CD14-positive monocyte (primary cell): ENCODE results near the gene MAP7. TPM values are rescaled to one million over a fixed set of nuclear protein-coding genes. Genes with fewer than 3 reads are reported as not detected.

ENCODE experiments used
- DNase-seq, 3 donors: peaks; one replicate each; pipeline ENCODE4 v3.0.0-alpha.2; 2011 to 2022
- H2AFZ ChIP-seq: 2 replicates; pipeline ENCODE4 v1.6.0; 2012; ENCODE audit warnings: mild to moderate bottlenecking, low read depth, low read length, inconsistent platforms; ENCODE audit not compliant: insufficient read depth, poor library complexity, severe bottlenecking
- H3K27ac ChIP-seq, 2 donors: 1 replicate in 1 of 2; 2 replicates in 1 of 2; pipeline ENCODE4 v1.5.1; 2012 to 2013; ENCODE audit warnings: low read length in 2 of 2, control low read depth in 1 of 2, inconsistent platforms in 1 of 2, low read depth in 1 of 2, mild to moderate bottlenecking in 1 of 2
- H3K27me3 ChIP-seq, 2 donors: one replicate each; pipeline versions ENCODE4 v1.6.0 to v1.6.1; 2011 to 2013; ENCODE audit warnings: low read length in 2 of 2; ENCODE audit not compliant: control insufficient read depth in 2 of 2, insufficient read depth in 2 of 2
- H3K36me3 ChIP-seq, 2 donors: replicated peaks in 1 of 2; 1 replicate in 1 of 2; 2 replicates in 1 of 2; pipeline versions ENCODE4 v1.5.1 to v1.6.1; 2012 to 2013; ENCODE audit warnings: low read length in 2 of 2, control low read depth in 1 of 2, inconsistent platforms in 1 of 2, mild to moderate bottlenecking in 1 of 2; ENCODE audit not compliant: insufficient read depth in 2 of 2, control insufficient read depth in 1 of 2
- H3K4me1 ChIP-seq, 2 donors: 1 replicate in 1 of 2; 2 replicates in 1 of 2; pipeline versions ENCODE4 v1.5.1 to v1.6.1; 2012 to 2013; ENCODE audit warnings: low read length in 2 of 2, control low read depth in 1 of 2, inconsistent platforms in 1 of 2, mild to moderate bottlenecking in 1 of 2, moderate library complexity in 1 of 2; ENCODE audit not compliant: insufficient read depth in 2 of 2, control insufficient read depth in 1 of 2
- H3K4me2 ChIP-seq: replicated peaks from 2 replicates; pipeline ENCODE3; 2012; ENCODE audit warnings: low read length, moderate library complexity, mild to moderate bottlenecking; ENCODE audit not compliant: poor library complexity, severe bottlenecking; ENCODE audit errors: extremely low read depth
- H3K4me3 ChIP-seq, 3 experiments: fragments of 200-600 bp in 1 of 3; sonication (generic) in 1 of 3; replicated peaks in 1 of 3; 1 replicate in 2 of 3; 2 replicates in 1 of 3; pipeline ENCODE4 v1.5.1; 2011 to 2013; ENCODE audit warnings: low read length in 3 of 3, mild to moderate bottlenecking in 3 of 3, control low read depth in 2 of 3, low read depth in 2 of 3, inconsistent platforms in 1 of 3, moderate library complexity in 1 of 3
- H3K79me2 ChIP-seq: 2 replicates; pipeline ENCODE4 v1.6.0; 2012; ENCODE audit warnings: mild to moderate bottlenecking, control low read depth, inconsistent platforms, low read length, moderate library complexity; ENCODE audit not compliant: insufficient read depth
- H3K9ac ChIP-seq: 2 replicates; pipeline ENCODE4 v1.6.0; 2017; ENCODE audit warnings: low read length, mild to moderate bottlenecking; ENCODE audit not compliant: insufficient read depth, poor library complexity, severe bottlenecking
- H3K9me3 ChIP-seq, 2 donors: replicated peaks in 1 of 2; 1 replicate in 1 of 2; 2 replicates in 1 of 2; pipeline versions ENCODE4 v1.5.1 to v1.6.1; 2012 to 2013; ENCODE audit warnings: low read length in 2 of 2, control low read depth in 1 of 2; ENCODE audit not compliant: control insufficient read depth in 1 of 2, insufficient read depth in 1 of 2
- H4K20me1 ChIP-seq: 2 replicates; pipeline ENCODE4 v1.6.0; 2012; ENCODE audit warnings: mild to moderate bottlenecking, low read length, control low read depth, moderate library complexity; ENCODE audit not compliant: insufficient read depth
- H3K27ac Mint-ChIP-seq, 7 donors: one replicate each; pipeline ENCODE4 v1.8.0; 2020; ENCODE audit warnings: mild to moderate bottlenecking in 7 of 7, mixed read lengths in 7 of 7, moderate library complexity in 6 of 7, inconsistent platforms in 2 of 7
- H3K27me3 Mint-ChIP-seq, 3 donors: one replicate each; pipeline ENCODE4 v1.8.0; 2021 to 2022; ENCODE audit warnings: low read depth in 3 of 3, mild to moderate bottlenecking in 3 of 3, mixed read lengths in 3 of 3, moderate library complexity in 3 of 3, inconsistent platforms in 1 of 3
- H3K36me3 Mint-ChIP-seq, 2 donors: one replicate each; pipeline ENCODE4 v1.8.0; 2020; ENCODE audit warnings: mixed read lengths in 2 of 2, inconsistent platforms in 1 of 2, mild to moderate bottlenecking in 1 of 2
- H3K4me1 Mint-ChIP-seq: one replicate; pipeline ENCODE4 v1.8.0; 2020; ENCODE audit warnings: mild to moderate bottlenecking, mixed read lengths
- H3K4me3 Mint-ChIP-seq, 2 donors: one replicate each; pipeline ENCODE4 v1.8.0; 2020; ENCODE audit warnings: mild to moderate bottlenecking in 2 of 2, mixed read lengths in 2 of 2, moderate library complexity in 1 of 2
- H3K9me3 Mint-ChIP-seq, 7 donors: one replicate each; pipeline ENCODE4 v1.8.0; 2020 to 2022; ENCODE audit warnings: mixed read lengths in 7 of 7, mild to moderate bottlenecking in 6 of 7, moderate library complexity in 6 of 7, inconsistent platforms in 2 of 7
- WGBS: methylation state at CpG from one replicate; pipeline ENCODE4 v1.1.5; 2013; ENCODE audit warnings: missing lambda C conversion rate; ENCODE audit not compliant: insufficient coverage; 5-methylcytosine and 5-hydroxymethylcytosine counted together
- intact Hi-C, 2 donors: fragments of 100-400 bp; cut with micrococcal nuclease; formaldehyde crosslinking; loops; one replicate each; pipeline versions ENCODE4 v1.15.0 to v1.15.1; 2023
- polyA plus RNA-seq, 3 donors: library from polyadenylated mRNA; depleted of rRNA in 1 of 3; unstranded in 2 of 3; stranded (reverse) in 1 of 3; fragments of 300-500 nt in 2 of 3; fragments of >200 nt in 1 of 3; fragmentation: Illumina TruSeq in 2 of 3; gene quantifications; 1 replicate in 2 of 3; 2 replicates in 1 of 3; pipeline ENCODE4 v1.2.3, GENCODE V29; 2012 to 2021
- TF ChIP-seq, protein P1 (sequence below): fragments of 200-600 bp; IDR thresholded peaks from one replicate; pipeline ENCODE4 v1.8.0; 2022; ENCODE audit warnings: antibody characterized with exemption, mild to moderate bottlenecking

The MAP7 gene
- polyA plus RNA-seq, 3 donors, result 0.67 to 1.6 (median 1.2) TPM

DNA sequence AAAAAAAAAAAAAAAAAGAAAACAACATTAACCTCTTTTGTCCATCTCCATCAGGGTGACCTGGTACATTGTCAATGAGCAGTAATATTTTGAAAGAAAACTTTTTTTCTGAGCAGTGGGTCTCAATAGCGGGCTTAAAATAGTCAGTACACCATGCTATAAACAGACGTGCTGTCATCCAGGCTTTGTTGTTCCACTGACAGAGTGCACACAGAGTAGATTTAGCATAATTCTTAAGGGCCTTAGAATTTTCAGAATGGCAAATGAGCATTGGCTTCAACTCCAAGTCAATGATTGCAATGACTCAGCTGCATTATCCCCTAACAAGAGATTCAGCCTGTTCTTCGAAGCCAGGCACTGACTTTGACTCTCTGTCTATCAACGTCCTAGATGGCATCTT, 35.6 kb downstream of the MAP7 start:
- H3K27me3 Mint-ChIP-seq, result peaks cover 0 to 3% (median 3%) of the 10 kb centered on the region in 3 donors
- Histone ChIP-seq H3K27ac (no peak overlapping the region), H3K27me3 (no peaks in the 10 kb centered on the region), H2AFZ (no peak overlapping the region), H3K4me2 (no peak overlapping the region), H4K20me1 (no peaks in the 10 kb centered on the region), H3K9me3 (no peaks in the 10 kb centered on the region), H3K79me2 (no peaks in the 10 kb centered on the region), H3K4me1 (no peaks in the 10 kb centered on the region), H3K36me3 (no peaks in the 10 kb centered on the region), H3K9ac (no peak overlapping the region), H3K4me3 (no peak overlapping the region)
- DNase-seq, result no peak
- WGBS, result 96% methylated on average over 3 of the region's 4 CpGs
- TF ChIP-seq, protein P1, sequence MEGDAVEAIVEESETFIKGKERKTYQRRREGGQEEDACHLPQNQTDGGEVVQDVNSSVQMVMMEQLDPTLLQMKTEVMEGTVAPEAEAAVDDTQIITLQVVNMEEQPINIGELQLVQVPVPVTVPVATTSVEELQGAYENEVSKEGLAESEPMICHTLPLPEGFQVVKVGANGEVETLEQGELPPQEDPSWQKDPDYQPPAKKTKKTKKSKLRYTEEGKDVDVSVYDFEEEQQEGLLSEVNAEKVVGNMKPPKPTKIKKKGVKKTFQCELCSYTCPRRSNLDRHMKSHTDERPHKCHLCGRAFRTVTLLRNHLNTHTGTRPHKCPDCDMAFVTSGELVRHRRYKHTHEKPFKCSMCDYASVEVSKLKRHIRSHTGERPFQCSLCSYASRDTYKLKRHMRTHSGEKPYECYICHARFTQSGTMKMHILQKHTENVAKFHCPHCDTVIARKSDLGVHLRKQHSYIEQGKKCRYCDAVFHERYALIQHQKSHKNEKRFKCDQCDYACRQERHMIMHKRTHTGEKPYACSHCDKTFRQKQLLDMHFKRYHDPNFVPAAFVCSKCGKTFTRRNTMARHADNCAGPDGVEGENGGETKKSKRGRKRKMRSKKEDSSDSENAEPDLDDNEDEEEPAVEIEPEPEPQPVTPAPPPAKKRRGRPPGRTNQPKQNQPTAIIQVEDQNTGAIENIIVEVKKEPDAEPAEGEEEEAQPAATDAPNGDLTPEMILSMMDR, result no peak
- H3K36me3 Mint-ChIP-seq, result no peaks in the 10 kb centered on the region
- H3K27ac Mint-ChIP-seq, result no peak overlapping the region
- H3K9me3 Mint-ChIP-seq, result no peaks in the 10 kb centered on the region
- H3K4me3 Mint-ChIP-seq, result no peak overlapping the region
- intact Hi-C loops, result no loop called here
- no peaks in the 10 kb centered on the region for H3K4me1 Mint-ChIP-seq

DNA sequence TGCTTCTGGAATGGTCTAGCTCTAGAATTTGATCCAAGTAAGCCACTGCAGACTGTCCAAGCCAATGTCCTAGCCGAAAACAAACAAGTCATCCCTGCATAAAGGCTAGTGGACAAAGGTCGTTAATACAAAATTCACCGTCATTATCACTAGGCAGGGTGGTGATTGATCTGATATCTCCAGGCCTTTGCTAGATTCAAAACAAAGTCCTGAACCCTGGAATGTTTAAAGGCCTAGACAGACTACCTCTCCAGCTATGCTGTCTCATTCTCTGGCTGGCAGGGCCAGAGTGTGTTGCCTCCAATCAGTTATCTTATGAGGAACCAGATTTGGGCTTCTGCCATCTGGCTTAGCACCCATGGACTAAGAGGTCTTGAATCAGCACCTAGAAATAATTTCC, 38.3 kb downstream of the MAP7 start:
- DNase-seq, result no peak
- H2AFZ ChIP-seq, result no peak overlapping the region
- no peak overlapping the region for H3K4me3 ChIP-seq
- Mint-ChIP-seq H3K36me3 (no peaks in the 10 kb centered on the region), H3K9me3 (no peaks in the 10 kb centered on the region), H3K27ac (no peak overlapping the region), H3K27me3 (peaks cover 0 to 3% (median 1%) of the 10 kb centered on the region in 3 donors), H3K4me1 (peaks cover 3% of the 10 kb centered on the region), H3K4me3 (no peak overlapping the region)
- no peak overlapping the region for H3K27ac ChIP-seq
- H3K9ac ChIP-seq, result no peak overlapping the region
- H3K36me3 ChIP-seq, result no peaks in the 10 kb centered on the region
- no peaks in the 10 kb centered on the region for H4K20me1 ChIP-seq
- H3K9me3 ChIP-seq, result no peaks in the 10 kb centered on the region
- TF ChIP-seq, protein P1, result no peak
- no peaks in the 10 kb centered on the region for H3K27me3 ChIP-seq
- no peak overlapping the region for H3K4me2 ChIP-seq
- H3K4me1 ChIP-seq, result no peaks in the 10 kb centered on the region
- H3K79me2 ChIP-seq, result no peaks in the 10 kb centered on the region
- intact Hi-C loops, result no loop called here
- 100% methylated on average over 1 of the region's 3 CpGs for WGBS
